Kidney (tissue), 14 donors: ENCODE measurements around the gene RRP12. TPM values are rescaled to one million over a fixed set of nuclear protein-coding genes. Genes with fewer than 3 reads are reported as not detected.

Experiments
- DNase-seq, 5 donors: peaks; one replicate each; pipeline ENCODE4 v3.0.0-alpha.2; 2013 to 2020
- FAIRE-seq: peaks from 2 replicates; lab custom pipeline; 2012; peaks lifted over from hg19 to GRCh38; lab: Jason Lieb, UNC
- H3K27ac ChIP-seq, 2 donors: one replicate each; pipeline ENCODE4 v1.7.0; 2013; ENCODE audit warnings: low read depth in 2 of 2, low read length in 2 of 2, inconsistent platforms in 1 of 2
- H3K27me3 ChIP-seq: one replicate; pipeline ENCODE4 v1.7.1; 2013; ENCODE audit warnings: low read length, inconsistent platforms; ENCODE audit not compliant: control insufficient read depth, insufficient read depth
- H3K36me3 ChIP-seq, 3 donors: one replicate each; pipeline versions ENCODE4 v1.7.0 to v1.7.1; 2013; ENCODE audit warnings: low read length in 3 of 3, control low read depth in 1 of 3, inconsistent platforms in 1 of 3; ENCODE audit not compliant: insufficient read depth in 3 of 3, control insufficient read depth in 2 of 3
- H3K4me1 ChIP-seq, 3 donors: one replicate each; pipeline versions ENCODE4 v1.7.0 to v1.7.1; 2013; ENCODE audit warnings: low read length in 3 of 3, inconsistent platforms in 1 of 3, low read depth in 1 of 3; ENCODE audit not compliant: control insufficient read depth in 2 of 3, insufficient read depth in 2 of 3
- H3K4me3 ChIP-seq, 3 donors: one replicate each; pipeline versions ENCODE4 v1.7.0 to v1.8.1; 2013; ENCODE audit warnings: low read length in 3 of 3, control low read depth in 1 of 3, inconsistent platforms in 1 of 3
- H3K9ac ChIP-seq, 3 donors: one replicate each; pipeline versions ENCODE4 v1.7.0 to v1.7.1; 2013; ENCODE audit warnings: low read length in 3 of 3, control low read depth in 1 of 3, inconsistent platforms in 1 of 3
- H3K9me3 ChIP-seq, 3 donors: one replicate each; pipeline versions ENCODE4 v1.7.0 to v1.7.1; 2013; ENCODE audit warnings: low read length in 3 of 3, control low read depth in 1 of 3, inconsistent platforms in 1 of 3; ENCODE audit not compliant: control insufficient read depth in 2 of 3, insufficient read depth in 1 of 3
- CTCF ChIP-seq: IDR thresholded peaks from 3 replicates; pipeline ENCODE4 v1.5.1; 2012; ENCODE audit warnings: mild to moderate bottlenecking, moderate library complexity, borderline replicate concordance; ENCODE audit not compliant: insufficient read depth; ENCODE audit errors: extremely low read depth
- intact Hi-C: fragments of 100-400 bp; cut with DNase I; formaldehyde crosslinking; loops from one replicate; pipeline ENCODE4 v1.11.1; 2022
- polyA plus RNA-seq: library from polyadenylated mRNA; stranded (reverse); fragments of 350-450 nt; fragmentation: Illumina TruSeq; extraction: RNeasy Lipid Tissue Mini Kit (QIAGEN cat#74804); gene quantifications from one replicate; pipeline ENCODE4 v1.2.3, GENCODE V29; 2014; ENCODE audit warnings: low read depth, low replicate concordance; ENCODE audit not compliant: insufficient read depth
- total RNA-seq: library from RNA; stranded (reverse); fragmentation: NEBNext Ultra II Directional; extraction: Animal tissue kit (Norgen Biotek cat#: 25700); gene quantifications from one replicate; pipeline ENCODE4 v1.2.1, GENCODE V29; 2021
- donor health status: control.
- donor health status: control.
- donor health status: control.
- donor health status: control.
- donor health status: control.
- donor health status: DM: yes; HTN: yes; CAD: no.
- donor health status: Normal renal cell carcinoma (clear cell type).

The RRP12 gene
- total and polyA plus RNA-seq, 2 donors from 2014 or later: 9.7 to 30.0 TPM

DNA sequence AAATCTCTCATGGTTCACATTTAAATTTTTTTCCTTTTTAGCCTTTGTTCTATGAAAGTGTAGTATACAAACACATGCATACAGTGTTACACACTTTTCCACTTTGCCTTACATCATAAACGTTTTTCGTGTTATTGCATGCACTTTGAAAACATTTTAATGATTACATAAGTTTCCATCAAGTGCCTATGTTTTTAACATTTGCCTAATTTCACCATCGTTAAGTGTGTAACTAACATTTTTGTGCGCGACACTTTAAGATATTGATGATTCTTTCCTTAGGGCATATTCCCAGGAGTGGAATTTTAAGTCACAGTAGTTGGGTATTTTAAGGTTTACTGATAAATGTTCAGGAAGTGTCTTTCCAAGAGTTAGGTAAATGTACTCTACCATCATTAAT, 65.1 kb downstream of the RRP12 start:
- intact Hi-C loops: loop anchor here (10.0 kb wide), 1 partner anchor 51 kb away; no protein-coding TSS in a partner anchor
- no peaks in the 10 kb centered on the region for H3K9me3 ChIP-seq
- no peak for TF ChIP-seq CTCF
- H3K27ac ChIP-seq: no peak overlapping the region
- DNase-seq (peak in 1 of 5 donors; percentile 27), FAIRE-seq (no peak)
- H3K4me1 ChIP-seq: peaks cover 0 to 13% (median 8%) of the 10 kb centered on the region in 3 donors
- H3K27me3 ChIP-seq: no peaks in the 10 kb centered on the region
- H3K4me3 ChIP-seq: no peak overlapping the region
- H3K9ac ChIP-seq: no peak overlapping the region
- H3K36me3 ChIP-seq: no peaks in the 10 kb centered on the region

- peak overlapping the region; percentile 44 to 87 (median 46) for H3K4me3 ChIP-seq
- H3K36me3 ChIP-seq: no peaks in the 10 kb centered on the region
- H3K27me3 ChIP-seq: no peaks in the 10 kb centered on the region
- DNase-seq (peak in 3 of 5 donors; percentile 22 to 76 (median 37)), FAIRE-seq (no peak)
- H3K9me3 ChIP-seq: no peaks in the 10 kb centered on the region
- peaks cover 0 to 15% (median 8%) of the 10 kb centered on the region in 3 donors for H3K4me1 ChIP-seq
- intact Hi-C loops: loop anchor here (10.0 kb wide), 1 partner anchor 50 kb away; no protein-coding TSS in a partner anchor
- TF ChIP-seq CTCF: no peak
- H3K27ac ChIP-seq: no peak overlapping the region
- H3K9ac ChIP-seq: peak overlapping the region in 2 of 3 donors; percentile 3 to 40
Observed at GRCh38 chr10:97335188-97335619, 65.9 kb downstream of the RRP12 start.

GRCh38 chr10:97334370-97335175, 66.6 kb downstream of the RRP12 start, which contains the start of gene FRAT2:
Gene FRAT2, minus strand, starts transcription at chr10:97334729. Its CDS starts 157 bp downstream, at chr10:97334572.
- Histone ChIP-seq H3K27ac (peak within 1 kb of the TSS; percentile 92 to 95), H3K27me3 (no peaks in the 10 kb centered on the region), H3K9me3 (no peaks in the 10 kb centered on the region), H3K4me1 (peaks cover 0 to 17% (median 8%) of the 10 kb centered on the region in 3 donors), H3K36me3 (no peaks in the 10 kb centered on the region), H3K9ac (peak within 1 kb of the TSS; percentile 54 to 72 (median 55)), H3K4me3 (peak within 1 kb of the TSS; percentile 59 to 87 (median 79))
- no peak for FAIRE-seq
- peak; percentile 91 to 97 (median 95) for DNase-seq
- no peak for TF ChIP-seq CTCF
- intact Hi-C loops: loop anchor here (10.0 kb wide), 1 partner anchor 50 kb away; no protein-coding TSS in a partner anchor
